Activated CD8-positive, alpha-beta memory T cell treated with anti-CD3 and anti-CD28 coated beads for 48 hours (primary cell): ENCODE data around the gene NANOS3.
"Not testable (repeated sequence)": the region's sequence is repeated elsewhere in the genome, so short reads cannot be mapped to it uniquely, and the experiment has no call there.

Experiments
- DNase-seq, 3 experiments: peaks; one replicate each; pipeline ENCODE4 v3.0.0-alpha.2; 2020; ENCODE audit warnings: low read depth in 2 of 3, low spot score in 2 of 3

The NANOS3 gene

GRCh38 chr19:13843104-13843921 is 33.6 kb upstream of the NANOS3 start:
- DNase-seq = no peak

- no peak for DNase-seq
Measured at GRCh38 chr19:13844130-13844631, 32.8 kb upstream of the NANOS3 start.

DNA sequence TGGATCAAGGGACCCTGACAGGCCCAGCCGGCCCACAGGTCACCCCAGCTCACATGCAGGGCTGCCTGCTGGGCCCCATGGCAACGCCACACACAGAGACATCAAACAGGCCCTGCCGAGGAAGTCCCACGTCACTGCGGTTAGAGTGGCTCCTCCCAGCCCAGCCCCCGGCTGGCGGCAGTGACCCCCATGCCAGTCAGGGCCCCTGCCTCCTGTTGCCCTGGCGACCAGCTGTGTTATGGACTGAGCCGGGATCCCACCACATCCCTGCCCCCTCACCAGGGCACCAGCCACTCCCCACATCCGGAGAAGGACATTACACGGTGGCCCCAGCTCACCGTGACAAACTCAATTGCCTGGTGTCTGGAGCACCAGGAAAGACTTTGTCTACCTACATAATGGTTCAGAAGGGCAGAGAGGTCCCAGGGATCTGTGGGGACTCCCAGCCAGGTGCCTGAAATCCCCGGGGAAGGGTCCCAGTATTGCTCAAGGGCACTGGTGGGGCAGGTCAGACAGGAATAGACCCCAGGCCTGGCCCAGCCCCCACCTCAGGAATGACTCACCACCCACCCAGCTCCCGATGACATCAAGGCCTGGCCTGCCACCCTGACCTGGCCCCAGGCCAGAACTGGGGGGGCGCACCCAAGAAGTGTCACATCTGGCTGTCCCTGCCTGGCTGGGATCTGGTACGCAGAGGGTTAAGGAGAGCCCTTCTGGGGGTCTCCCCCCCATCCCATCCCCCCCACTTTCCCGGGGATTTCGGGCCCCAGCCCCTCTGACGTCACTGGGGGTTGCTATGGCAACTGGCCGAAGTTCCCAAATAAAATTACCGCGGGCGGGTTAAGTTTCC is 30.2 kb upstream of the NANOS3 start:
- peak; percentile 91 to 98 (median 93) for DNase-seq

GRCh38 chr19:13847407-13848339 is 29.3 kb upstream of the NANOS3 start:
- peak; percentile 66 to 76 (median 69) for DNase-seq

GRCh38 chr19:13848340-13848677 is 28.6 kb upstream of the NANOS3 start:
- DNase-seq = no peak

- no peak for DNase-seq
Measured at GRCh38 chr19:13848798-13849676, 27.9 kb upstream of the NANOS3 start.

- DNase-seq = peak in 1 of 3 experiments; percentile 62
Measured at GRCh38 chr19:13849991-13850909, 26.7 kb upstream of the NANOS3 start.

DNA sequence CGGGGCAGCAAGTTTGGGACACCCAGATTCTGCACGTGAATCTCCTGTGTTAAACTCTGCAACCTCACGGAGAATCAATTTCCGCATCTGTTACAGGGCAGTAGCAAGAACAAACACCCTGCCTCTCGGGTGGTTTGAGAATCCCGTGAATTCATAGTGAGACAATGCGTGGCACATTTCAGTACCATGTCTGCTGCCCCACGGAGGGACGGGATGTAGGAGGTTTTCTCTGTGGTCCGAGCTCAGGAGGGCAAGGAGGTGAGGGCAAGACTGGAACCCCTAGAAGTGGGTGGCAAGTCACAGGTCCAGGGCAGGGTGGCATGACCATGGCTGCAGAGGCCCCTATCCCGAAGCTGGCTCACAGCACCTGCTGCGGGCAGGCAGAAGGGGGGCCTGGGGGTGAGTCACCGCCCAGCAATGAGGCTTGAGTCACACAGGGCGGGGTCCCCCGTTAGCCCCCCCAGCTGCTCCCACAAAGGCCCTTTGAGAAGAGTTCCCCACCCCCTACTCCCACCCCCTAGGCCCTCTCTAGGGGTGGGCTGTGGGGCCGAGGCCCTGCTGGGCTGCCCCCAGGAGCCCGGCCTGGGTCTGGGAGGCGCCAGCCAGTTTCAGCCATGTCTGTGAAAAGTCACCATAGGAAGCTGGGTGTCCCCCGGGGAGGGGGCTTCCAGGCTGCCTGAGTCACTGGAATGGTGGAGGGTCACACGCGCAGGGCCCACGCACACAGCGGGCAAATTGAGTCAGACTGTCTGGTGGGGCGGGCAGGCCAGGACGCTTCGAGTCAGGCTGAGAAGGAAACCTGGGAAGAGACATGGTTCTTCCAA is 25.8 kb upstream of the NANOS3 start:
- no peak for DNase-seq

DNA sequence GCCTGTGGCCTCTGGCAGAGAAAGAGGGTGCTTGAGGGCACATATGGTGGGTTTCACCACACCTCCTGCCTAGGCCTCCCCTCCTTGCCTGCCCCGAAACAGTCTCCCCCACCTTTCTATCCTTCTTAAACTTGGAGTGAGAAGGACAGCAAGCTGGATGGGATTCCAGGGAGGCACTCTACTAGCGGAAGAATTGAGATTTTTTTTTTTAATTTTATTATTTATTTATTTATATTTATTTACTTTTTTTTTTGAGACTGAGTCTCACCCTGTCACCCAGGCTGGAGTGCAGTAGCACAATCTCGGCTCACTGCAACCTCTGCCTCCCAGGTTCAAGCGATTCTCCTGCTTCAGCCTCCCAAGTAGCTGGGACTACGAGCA is 25.2 kb upstream of the NANOS3 start:
- DNase-seq = not testable (repeated sequence)

DNA sequence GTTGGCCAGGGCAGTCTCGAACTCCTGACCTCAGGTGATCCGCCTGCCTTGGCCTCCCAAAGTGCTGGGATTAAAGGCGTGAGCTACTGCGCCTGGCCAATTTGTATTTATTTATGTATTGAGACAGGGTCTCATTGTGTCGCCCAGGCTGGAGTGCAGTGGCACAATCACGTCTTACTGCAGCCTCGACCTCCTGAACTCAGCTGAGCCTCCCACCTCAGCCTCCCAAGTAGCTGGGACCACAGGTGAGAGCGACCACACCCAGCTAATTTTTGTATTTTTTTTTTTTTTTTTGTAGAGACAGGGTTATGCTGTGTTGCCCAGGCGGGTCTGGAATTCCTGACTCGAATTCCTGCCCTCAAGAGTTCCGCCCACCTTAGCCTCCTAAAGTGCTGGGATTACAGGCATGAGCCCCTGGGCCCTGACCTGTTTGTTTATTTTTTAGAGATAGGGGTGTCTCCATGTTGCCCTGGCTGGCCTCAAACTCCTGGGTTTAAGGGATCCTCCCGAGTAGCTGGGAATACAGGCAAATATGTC is 24.7 kb upstream of the NANOS3 start:
- DNase-seq = not testable (repeated sequence)

GRCh38 chr19:13856497-13856896 is 20.4 kb upstream of the NANOS3 start:
- no peak for DNase-seq

DNA sequence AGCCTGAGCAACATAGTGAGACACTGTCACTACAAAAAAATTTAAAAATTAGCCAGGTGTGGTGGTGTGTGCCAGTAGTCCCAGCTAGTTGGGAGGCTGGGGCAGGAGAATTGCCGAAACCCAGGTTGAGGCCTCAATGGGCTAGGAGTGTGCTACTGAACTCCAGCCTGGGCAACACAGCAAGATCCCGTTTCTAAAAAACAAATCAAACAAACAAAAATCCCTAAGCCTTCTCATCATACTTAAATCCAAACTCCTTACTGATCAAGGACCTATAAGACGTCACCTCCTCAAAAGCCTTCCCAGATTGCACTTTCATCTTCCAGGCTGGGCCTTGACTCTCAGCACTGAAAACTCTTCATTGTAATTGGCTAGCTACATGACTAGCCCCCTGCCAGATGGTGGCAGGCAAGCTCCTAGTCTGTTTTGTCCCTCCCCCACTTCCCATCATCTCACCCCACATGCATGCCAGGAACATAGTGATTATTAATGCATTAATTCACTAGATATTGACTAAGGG is 17.5 kb upstream of the NANOS3 start:
- no peak for DNase-seq

DNA sequence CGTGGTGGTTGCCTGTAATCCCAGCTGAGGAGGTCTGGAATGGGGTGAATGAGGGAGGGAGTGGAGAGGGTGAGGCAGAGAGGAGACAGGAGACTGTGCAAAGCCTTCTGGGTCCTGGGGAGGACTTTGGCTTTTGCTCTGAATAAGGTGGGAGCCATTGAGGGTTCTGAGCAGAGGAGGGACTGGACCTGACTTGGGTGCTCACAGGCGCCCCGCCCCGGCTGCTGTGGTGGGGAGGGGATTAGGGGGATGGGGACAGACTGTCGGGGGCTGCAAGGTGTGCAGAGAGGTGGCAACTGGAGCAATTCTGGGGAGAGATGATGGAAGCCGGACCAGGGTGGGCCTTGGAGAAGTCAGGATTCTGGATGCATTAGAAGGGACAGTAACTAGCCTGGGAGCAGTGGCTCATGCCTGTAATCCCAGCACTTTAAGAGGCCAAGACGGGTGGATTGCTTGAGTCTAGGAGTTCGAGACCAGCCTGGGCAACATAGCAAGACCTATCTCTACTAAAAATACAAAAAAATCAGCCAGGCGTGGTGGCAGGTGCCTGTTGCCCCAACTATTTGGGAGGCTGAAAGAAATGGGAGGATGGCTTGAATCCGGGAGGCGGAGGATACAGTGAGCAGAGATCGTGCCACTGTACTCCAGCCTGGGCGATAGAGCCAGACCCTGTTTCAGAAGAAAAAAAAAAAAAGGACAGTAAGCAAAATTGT is 16.1 kb upstream of the NANOS3 start:
- DNase-seq = no peak

GRCh38 chr19:13861392-13861713 is 15.6 kb upstream of the NANOS3 start:
- no peak for DNase-seq

DNA sequence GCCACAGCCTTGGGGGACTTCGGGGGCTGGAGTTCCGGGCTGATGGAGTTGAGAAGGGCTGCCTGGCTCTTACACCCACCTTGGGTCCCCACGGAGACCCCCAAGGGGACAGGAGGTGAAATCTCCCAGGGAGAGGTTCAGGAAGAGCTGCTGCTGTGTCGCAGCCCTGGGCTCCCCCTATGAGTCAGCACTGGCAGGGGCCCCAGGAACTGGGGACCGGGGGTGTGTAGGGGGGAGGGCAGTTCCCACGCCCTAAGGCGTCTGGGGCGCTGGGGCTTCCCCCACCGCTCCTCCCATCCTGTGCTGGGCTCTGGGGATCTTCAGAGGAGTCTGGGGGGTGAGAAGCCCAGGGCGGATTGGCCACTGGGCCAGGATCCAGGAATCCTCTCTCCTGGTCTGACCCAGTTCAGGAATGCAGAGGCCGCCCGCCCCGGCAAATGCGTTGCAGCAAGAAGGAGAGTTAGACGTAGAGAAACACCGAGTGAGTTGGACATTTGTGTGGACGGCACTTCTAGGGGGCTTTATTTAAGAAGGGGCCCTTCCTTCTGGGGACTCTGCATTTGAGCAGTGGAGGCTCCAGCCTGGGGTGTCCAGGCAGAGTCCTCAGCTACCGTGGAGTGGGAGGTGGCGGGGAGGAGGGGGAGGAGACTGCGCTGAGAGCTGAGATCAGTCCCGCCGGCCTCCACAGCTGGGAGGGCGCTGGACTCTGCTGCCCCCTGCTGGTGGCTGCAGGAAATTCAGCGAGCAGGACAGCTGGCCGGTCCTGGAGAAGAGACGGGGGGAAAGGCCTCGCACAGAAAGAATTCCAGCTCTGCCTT is 15.0 kb upstream of the NANOS3 start:
- peak; percentile 78 to 92 (median 92) for DNase-seq

DNA sequence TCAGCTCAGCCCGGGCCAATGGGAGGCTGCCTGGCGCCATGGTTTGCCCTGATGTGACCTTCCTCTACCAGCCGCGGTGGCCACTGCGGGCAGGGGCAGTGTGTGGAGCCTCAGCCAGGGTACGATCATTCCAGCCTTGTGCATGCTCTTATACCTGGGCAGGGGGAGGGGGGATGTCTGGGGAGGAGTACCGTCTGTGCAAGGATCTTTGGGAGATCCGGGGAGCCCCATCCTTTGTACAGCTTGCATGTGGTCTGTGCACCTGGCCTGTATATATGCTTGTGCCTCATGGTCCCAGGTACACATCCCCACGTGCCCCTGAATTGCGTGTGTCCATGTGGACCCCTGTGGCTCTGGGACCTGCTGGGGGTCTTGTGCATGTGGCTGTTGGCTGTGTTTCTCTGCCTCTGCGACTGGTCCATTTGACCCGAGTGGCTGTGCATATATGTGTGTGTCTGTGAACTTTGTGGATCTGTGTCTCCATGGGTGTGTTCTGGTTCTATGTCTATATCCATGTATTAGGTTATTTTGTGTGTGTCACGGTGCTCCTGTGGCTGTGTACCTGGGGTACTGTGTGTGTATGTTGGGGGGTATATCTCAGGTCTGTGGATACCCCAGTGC is 12.8 kb upstream of the NANOS3 start:
- DNase-seq = no peak
